Stimulated activated CD4-positive, alpha-beta T cell treated with anti-CD3 and anti-CD28 coated beads, TNF-alpha, amount 100 ng/mL, for 1 hour (primary cell): ENCODE results near the gene HNRNPA1.
"Not testable (repeated sequence)": the region's sequence is repeated elsewhere in the genome, so short reads cannot be mapped to it uniquely, and the experiment has no call there.

Source experiments
- DNase-seq, 3 donors: peaks; one replicate each; pipeline ENCODE4 v3.0.0-alpha.2; 2020; ENCODE audit warnings: low read depth in 3 of 3, low spot score in 1 of 3

The HNRNPA1 gene

DNA sequence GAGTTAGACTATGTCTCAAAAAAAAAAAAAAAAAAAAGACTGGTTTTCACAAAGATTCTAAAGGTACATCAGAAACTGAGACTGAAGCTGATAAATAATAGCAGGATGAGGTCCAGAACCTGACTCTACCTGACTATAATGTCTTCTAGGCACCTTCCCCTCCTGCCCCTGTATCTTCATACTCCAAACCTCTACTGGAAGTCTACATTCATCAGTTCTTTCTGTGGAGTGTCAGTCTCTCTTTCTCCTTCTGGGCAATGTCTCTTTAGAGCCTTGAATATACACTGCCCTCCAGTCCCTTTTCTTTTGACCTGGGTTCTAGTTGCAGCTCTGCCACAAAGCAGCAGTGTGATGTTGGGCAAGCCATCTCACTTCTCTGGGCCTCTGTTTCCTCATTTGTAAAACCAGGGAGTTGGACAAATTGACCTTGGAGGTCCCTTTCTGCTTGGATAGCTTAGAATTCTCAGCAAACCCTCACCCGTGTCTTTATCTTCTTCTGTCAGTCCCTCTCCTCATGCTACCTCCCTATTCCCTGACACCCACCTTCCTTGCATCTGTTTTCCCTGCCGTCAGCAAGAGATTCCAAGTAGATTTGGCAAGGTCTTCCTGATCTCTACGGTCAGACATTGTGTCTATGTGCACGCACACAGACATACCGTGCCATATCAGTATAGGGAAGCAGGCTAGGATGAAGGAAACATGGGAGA, 16.0 kb downstream of the HNRNPA1 start:
- no peak for DNase-seq

GRCh38 chr12:54298904-54299303, 18.4 kb downstream of the HNRNPA1 start:
- DNase-seq = no peak

GRCh38 chr12:54299515-54300224, 19.1 kb downstream of the HNRNPA1 start:
- DNase-seq = no peak

DNA sequence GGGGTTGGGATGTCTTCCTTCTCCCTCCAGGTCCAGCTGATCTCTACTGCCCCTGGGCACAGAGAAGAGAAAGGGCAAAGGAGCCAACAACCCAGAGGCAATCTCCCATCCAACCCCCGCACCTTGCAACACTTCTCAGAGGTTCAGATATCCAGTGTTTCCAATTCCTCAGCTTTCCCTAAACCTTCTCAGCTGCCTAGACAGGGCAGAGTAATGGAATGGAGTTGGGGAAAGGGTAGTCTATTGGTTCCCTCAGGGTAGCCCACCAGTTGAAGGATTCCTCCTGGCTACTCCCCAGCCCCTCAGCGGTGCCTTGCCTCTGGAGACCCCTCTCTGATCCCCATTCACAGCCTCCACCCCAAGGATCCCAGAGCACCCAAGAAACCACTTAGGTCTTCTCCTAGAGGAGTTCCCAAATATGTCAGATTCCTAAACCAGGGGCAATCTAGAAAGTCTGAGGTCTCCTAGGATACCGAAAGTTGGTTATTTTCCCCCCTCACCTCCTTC, 19.8 kb downstream of the HNRNPA1 start:
- DNase-seq = no peak

DNA sequence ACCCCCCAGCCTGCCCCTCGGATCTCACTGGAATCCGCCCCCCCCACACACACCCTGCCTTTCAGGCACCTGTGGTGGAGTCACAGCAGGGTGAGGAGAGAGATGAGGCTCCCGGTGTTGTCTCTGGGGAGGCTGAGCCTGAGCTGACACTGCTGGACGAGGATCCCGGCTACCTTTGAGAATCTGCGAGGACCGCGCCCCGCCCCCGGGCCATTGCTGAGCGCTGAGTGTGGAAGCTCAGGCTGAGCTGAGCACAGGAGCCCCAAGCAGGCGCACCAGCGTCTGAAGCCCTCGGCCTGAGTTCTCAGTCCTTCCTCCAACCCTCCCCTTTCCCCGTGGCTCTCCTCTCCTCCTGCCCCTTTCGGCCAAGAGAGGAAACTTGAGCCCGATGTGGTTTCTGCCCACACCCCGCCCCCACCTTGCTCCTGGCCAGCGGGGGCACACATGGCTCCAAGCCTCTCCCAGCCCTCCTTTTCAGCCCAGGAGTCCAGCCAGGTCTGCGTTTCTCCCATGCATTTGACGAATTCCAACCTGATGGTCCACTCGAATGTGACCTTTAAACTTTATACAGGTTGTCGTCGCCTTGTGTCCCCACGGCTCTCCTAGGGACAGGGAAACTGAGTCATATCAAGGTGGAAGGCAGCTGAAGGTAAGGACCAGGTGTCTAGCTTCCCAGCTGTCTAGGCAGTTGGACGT, 20.4 kb downstream of the HNRNPA1 start, which contains the start of gene NFE2:
TSS of gene NFE2 (minus strand) at position 284 of the 696 bp plus-strand sequence. CDS start 5,767 bp downstream, outside the sequence.
- DNase-seq = no peak

DNA sequence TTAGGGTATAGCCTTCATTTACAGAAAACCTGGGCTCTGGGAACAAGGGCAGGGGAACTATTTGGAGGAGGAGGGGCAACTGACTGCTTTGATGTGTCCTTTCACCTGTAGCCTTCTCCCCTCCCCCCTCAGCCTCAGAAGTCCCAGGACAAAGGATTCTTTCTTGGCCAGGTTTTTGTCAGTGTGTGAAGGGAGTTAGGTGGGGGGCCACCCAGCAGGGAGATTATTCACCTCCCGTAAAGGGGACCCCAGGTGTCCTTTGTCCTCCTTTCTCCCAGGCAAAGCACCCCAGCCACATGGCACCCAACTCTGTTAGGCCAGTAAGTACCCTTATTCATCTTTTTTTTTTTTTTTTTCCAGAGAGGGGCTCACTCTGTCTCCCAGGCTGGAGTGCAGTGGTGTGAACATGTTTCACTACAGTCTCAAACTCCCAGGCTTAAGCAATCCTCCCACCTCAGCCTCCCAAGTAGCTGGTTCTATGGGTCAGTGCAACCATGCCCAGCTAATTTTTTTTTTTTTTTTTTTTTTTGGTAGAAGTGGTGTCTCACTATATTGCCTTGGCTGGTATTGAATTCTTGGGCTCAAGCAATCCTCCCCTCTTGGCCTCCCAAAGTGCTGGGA, 21.0 kb downstream of the HNRNPA1 start:
- no peak for DNase-seq

DNA sequence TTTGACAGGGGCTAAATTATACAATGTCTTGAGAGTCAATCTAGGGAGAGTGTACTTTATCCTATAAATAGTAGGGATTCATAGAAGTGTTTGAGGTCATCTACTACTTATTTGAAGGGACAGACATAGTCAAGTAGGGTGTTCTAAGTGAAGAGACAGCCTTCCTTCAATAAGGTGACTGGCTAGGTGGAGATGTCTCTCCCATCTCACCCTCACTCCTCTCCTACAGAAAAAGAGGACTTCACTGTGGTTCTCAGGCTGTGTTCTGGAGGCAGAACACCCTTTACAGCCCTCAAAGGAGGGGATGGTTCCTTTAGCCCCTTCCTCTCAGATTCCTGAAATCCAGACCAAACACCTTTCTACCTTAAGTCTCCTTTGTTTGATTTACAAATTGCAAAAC, 23.1 kb downstream of the HNRNPA1 start:
- no peak for DNase-seq

GRCh38 chr12:54304187-54304810, 23.8 kb downstream of the HNRNPA1 start:
- DNase-seq = no peak

- no peak for DNase-seq
Observed at GRCh38 chr12:54306925-54307741, 26.6 kb downstream of the HNRNPA1 start.

DNA sequence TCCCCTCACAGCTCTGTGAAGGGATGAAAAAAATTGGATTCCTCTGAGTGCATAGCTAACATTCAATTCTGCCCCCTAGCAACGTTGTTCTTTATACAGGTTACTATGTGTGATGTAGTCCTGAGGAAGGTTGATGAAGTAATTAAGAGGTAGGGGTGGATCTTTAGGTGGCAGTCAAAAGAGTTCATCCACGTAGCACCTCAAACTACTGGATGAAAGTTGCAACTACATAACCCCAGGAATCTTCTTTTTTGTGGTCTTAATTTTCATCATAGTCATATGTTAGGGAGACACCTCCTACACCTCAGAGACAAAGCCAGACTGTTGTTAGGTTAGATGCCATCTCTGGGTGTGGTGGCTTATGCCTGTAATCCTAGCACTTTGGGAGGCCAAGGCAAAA, 30.5 kb downstream of the HNRNPA1 start:
- DNase-seq = no peak

DNA sequence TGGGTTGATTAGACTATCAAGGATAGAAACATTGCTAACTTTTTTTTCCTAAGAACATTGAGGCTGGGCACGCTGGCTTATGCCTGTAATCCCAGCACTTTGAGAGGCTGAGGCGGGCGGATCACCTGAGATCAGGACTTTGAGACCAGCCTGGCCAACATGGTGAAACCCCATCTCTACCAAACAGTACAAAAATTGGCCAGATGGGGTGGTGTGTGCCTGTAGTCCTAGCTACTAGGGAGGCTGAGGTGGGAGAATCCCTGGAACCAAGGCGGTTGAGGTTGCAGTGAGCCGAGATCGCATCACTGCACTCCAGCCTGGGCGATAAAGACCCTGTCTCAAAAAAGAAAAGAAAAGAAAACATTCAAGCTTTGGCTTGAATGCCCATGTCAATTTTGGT, 31.8 kb downstream of the HNRNPA1 start:
- not testable (repeated sequence) for DNase-seq

- DNase-seq = no peak
Observed at GRCh38 chr12:54321363-54321762, 40.8 kb downstream of the HNRNPA1 start.

GRCh38 chr12:54324617-54325441, 44.3 kb downstream of the HNRNPA1 start, which contains the start of gene COPZ1:
COPZ1 (plus strand) TSS chr12:54325131; CDS start chr12:54325164, 33 bp downstream.
- peak; percentile 73 to 82 (median 81) for DNase-seq

DNA sequence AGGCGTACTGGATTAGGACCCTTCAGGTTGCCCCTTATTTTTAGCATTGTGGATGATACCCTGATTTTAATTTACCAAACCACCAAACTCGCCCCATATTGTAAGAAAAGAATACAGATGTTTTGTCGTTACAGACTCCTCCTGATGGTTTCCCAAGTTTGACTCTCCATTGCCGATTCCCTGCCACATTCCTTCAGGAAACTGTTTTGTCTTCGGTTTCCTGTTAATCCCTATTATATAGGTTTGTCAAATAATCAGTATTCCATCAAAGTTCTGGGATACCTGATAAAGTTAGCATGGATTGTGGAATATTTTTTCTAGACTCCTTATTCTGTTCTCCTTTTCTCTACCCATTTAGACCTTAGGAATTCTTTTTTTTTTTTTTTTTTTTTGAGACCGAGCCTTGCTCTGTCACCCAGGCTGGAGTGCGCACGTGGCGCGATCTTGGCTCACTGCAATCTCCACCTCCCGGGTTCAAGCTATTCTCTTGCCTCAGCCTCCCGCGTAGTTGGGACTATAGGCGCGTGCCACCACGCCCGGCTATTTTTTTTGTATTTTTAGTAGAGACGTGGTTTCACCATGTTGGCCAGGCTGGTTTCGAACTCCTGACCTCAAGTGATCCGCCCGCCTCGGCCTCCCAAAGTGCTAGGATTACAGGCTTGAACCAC, 45.0 kb downstream of the HNRNPA1 start:
- DNase-seq = not testable (repeated sequence)

DNA sequence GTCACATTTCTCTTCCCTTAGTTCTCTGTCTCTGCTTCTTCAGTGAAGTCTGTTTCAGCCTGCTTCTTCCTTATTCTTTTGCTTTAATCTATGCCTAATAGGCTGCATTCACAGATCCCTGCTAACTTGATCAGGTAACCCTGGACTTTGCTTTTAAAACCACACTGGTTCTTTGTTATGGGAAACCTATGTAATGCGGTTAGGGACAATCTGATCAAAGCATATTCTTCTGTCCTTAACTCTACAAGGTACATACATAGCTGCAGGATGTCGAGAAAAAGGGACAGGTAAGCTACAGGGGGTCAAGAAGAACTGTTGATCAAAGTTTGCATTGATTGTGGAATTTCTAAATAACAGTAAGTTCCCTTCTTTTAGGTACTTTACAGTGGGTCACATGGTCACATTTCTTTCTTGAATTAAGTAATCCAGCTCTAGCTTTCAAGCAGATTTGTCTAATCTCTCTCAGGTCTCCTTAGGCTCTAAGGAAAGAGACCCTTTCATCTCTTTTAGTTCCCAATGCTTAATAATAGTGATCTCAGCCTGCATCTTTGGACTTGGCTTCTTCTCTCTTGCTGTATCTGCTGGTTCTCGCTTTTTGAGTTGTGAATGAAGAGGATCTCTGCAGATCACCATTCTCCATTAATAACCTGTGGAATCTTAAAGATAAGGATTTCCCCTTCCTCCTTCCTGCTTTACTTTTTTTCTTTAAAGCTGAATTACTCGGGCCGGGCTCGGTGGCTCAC, 48.2 kb downstream of the HNRNPA1 start:
- no peak for DNase-seq

DNA sequence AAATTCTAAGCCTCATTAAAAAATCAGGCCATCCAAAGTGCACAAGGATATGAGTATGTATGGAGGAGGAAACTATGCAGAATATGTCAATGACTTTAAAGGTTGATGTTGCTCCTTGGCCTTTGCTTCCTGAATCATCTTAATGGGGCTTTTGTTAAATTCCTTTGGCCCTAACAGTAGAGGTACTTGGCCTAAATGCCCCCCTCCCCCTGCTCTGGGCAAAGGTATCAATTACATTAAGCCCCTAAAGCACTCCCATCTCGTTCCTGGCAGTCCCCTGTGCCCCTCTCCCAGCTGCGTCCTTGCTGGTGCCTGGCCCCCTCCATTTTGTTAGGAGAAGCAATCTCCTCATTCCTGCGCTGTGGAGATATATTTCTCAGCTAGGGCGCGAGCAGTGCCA, 49.2 kb downstream of the HNRNPA1 start:
- DNase-seq = no peak

- no peak for DNase-seq
Observed at GRCh38 chr12:54330442-54330841, 49.9 kb downstream of the HNRNPA1 start.

GRCh38 chr12:54331461-54331860, 50.9 kb downstream of the HNRNPA1 start:
- no peak for DNase-seq
